Measurements from ENCODE around the gene WHRN. TPM values are rescaled to one million over a fixed set of nuclear protein-coding genes. Genes with fewer than 3 reads are reported as not detected.

Gene WHRN
- total RNA-seq, 4 donors from 2014 or later = 5.4 to 23.6 (median 8.5) TPM

DNA sequence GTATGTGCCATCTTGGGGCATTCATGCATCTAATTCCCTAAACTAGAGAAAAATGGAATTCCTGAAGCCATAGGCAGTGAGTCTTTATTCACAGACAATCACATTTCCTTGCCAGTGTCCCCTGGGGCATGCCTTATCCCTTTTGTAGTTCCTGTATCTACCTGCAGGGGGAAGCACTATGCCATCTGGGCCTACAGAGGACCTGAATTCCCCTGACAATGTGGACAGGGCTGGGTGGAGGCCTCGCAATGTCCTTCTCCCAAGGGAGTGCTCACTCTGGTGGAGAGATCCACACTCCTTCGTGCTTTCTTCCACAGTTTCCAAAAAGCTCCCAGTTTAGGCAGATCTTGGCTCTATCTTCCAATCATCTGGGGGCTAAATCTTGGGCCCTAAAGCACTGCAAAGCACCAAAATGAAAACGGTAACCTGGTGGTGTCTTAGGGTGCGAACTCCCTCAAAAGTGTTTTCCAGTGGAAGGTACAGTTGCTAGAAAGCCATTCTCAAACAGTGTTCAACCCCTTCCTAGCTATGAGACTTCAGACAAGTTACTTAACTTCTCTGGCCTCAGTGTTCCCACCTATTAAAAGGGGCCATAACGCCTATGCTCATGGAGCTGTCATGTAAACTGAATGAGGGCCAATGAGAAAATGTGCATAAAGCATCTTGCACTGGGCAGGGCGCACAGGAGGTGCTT, 17.5 kb downstream of the WHRN start:
- Histone ChIP-seq H3K4me1 (peaks cover 0 to 3% (median 0%) of the 10 kb centered on the region in 4 donors), H3K27ac (no peak overlapping the region), H3K27me3 (no peaks in the 10 kb centered on the region), H3K4me3 (no peak overlapping the region), H3K36me3 (no peaks in the 10 kb centered on the region), H3K9me3 (no peaks in the 10 kb centered on the region)
- TF ChIP-seq POLR2AphosphoS5 (IDR thresholded peaks at IDR 0.05) (no peak), POLR2A (IDR thresholded peaks at IDR 0.05) (no peak)
- TF ChIP-seq, protein P1, sequence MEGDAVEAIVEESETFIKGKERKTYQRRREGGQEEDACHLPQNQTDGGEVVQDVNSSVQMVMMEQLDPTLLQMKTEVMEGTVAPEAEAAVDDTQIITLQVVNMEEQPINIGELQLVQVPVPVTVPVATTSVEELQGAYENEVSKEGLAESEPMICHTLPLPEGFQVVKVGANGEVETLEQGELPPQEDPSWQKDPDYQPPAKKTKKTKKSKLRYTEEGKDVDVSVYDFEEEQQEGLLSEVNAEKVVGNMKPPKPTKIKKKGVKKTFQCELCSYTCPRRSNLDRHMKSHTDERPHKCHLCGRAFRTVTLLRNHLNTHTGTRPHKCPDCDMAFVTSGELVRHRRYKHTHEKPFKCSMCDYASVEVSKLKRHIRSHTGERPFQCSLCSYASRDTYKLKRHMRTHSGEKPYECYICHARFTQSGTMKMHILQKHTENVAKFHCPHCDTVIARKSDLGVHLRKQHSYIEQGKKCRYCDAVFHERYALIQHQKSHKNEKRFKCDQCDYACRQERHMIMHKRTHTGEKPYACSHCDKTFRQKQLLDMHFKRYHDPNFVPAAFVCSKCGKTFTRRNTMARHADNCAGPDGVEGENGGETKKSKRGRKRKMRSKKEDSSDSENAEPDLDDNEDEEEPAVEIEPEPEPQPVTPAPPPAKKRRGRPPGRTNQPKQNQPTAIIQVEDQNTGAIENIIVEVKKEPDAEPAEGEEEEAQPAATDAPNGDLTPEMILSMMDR (IDR thresholded peaks at IDR 0.05) = peak; percentile 85 to 93 (median 90)
- in situ Hi-C loops (cut with MboI; ENCODE audit: low pct_ligation_motif_present in 1 of 4, low pct_unique_long_range_greater_than_20kb in 1 of 4, low sequenced_read_pairs in 3 of 4) = loop anchor here in 3 of 4 donors (5.0 to 25.0 kb wide), 3 partner anchors 165 to 175 kb away; partner anchors contain the start of gene TEX53 (in 2 of the 3)
- WGBS, 2 donors (ENCODE audit: low coverage in 1 of 2) = 65 to 83% methylated on average over 5 to 6 of the region's 6 CpGs
- peak; percentile 73 for DNase-seq
- intact Hi-C loops (cut with DNase I; ENCODE audit: low total_unique reads) = loop anchor here (10.0 kb wide), 2 partner anchors 83 to 167 kb away; partner anchors contain the start of gene TEX53

DNA sequence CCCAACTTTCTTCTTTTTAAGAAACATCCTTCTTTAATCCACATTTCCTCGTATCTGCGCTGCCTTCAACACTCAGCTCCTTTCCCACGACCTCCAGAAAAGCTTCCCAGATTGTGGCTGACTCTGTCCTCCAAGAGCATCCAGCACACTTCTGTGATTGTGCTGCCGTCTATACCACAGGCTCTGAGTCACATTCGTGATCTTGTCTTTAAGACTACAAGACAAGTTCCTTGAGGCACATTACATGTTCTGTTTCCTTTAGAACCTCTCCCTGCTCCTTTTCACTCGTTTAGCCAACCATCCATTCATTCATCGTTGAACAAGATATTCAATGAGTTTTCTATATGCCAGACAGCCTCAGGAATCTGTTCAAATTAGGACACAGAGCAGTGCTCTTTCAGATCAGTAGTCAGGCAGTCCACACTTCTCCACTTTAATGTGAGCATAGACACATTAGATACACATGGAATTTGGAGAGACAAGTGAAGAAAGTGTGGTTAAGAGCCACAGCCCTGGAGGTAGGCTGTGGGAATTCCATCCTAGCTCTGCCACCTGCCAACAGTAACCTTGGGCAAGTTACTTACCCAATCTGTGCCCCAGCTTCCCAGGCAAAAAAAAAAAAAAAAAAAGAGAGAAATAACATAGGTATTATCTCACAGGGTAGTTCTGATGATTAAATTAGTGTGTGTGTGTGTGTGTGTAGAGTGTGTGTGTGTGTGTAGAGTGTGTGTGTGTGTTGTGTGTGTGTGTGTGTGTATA, 18.9 kb downstream of the WHRN start:
- no peak for DNase-seq
- H3K9me3 ChIP-seq = no peaks in the 10 kb centered on the region
- WGBS, 2 donors (ENCODE audit: low coverage in 1 of 2) = 76 to 87% methylated on average over 6 to 7 of the region's 7 CpGs
- in situ Hi-C loops (cut with MboI; ENCODE audit: low pct_ligation_motif_present in 1 of 4, low pct_unique_long_range_greater_than_20kb in 1 of 4, low sequenced_read_pairs in 3 of 4) (loop anchor here in 3 of 4 donors (5.0 to 25.0 kb wide), 3 partner anchors 166 to 176 kb away; partner anchors contain the start of gene TEX53 (in 2 of the 3)), intact Hi-C loops (cut with DNase I; ENCODE audit: low total_unique reads) (loop anchor here (10.0 kb wide), 2 partner anchors 82 to 168 kb away; partner anchors contain the start of gene TEX53)
- peaks cover 0 to 3% (median 0%) of the 10 kb centered on the region in 4 donors for H3K4me1 ChIP-seq
- no peaks in the 10 kb centered on the region for H3K27me3 ChIP-seq
- no peaks in the 10 kb centered on the region for H3K36me3 ChIP-seq
- TF ChIP-seq, protein P1 (IDR thresholded peaks at IDR 0.05) = no peak
- TF ChIP-seq POLR2A (IDR thresholded peaks at IDR 0.05) (no peak), POLR2AphosphoS5 (IDR thresholded peaks at IDR 0.05) (no peak), EP300 (IDR thresholded peaks at IDR 0.05; ENCODE audit: low read depth) (no peak)
- no peak overlapping the region for H3K27ac ChIP-seq
- no peak overlapping the region for H3K4me3 ChIP-seq

DNA sequence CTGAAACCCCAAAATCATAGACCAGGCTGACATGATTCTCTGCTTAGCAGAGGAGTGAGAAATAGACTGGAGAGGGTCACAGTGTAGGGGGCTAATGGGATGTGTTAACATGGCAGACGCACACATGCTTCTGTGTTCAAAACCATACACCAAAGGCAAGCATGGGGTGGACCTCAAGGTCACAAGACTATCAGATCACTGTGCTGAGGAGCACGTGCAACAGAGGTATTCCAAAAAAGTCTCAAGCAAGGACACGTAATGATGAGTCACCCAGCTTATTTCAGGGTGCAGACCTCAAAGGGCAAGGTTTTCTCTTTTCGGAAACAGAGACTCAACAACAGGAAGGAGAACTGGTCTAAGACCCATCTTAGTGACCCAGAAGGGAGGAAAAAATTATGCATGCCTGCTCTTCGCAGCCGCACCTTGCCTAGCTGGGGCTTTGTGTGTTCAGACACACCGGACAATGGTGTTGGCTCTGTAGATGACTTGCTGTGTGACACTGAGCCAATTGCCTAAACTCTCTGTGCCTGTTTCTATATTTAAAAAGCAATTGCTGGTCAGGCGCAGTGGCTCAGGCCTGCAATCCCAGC, 20.3 kb downstream of the WHRN start:
- Histone ChIP-seq H3K4me3 (no peak overlapping the region), H3K27ac (no peak overlapping the region), H3K36me3 (no peaks in the 10 kb centered on the region), H3K9me3 (no peaks in the 10 kb centered on the region), H3K27me3 (no peaks in the 10 kb centered on the region), H3K4me1 (peaks cover 0 to 3% (median 0%) of the 10 kb centered on the region in 4 donors)
- TF ChIP-seq, protein P1 (IDR thresholded peaks at IDR 0.05) = no peak
- TF ChIP-seq POLR2AphosphoS5 (IDR thresholded peaks at IDR 0.05) = no peak
- intact Hi-C loops (cut with DNase I; ENCODE audit: low total_unique reads) = loop anchor here (10.0 kb wide), 2 partner anchors 80 to 170 kb away; partner anchors contain the start of gene TEX53
- in situ Hi-C loops (cut with MboI; ENCODE audit: low pct_ligation_motif_present in 1 of 4, low pct_unique_long_range_greater_than_20kb in 1 of 4, low sequenced_read_pairs in 3 of 4) = loop anchor here in 3 of 4 donors (5.0 to 25.0 kb wide), 3 partner anchors 167 to 177 kb away; partner anchors contain the start of gene TEX53 (in 2 of the 3)
- WGBS, 2 donors (ENCODE audit: low coverage in 1 of 2) = 91% methylated on average over 8 of the region's 8 CpGs; no CpG with 5 or more reads in 1 of the 2 donors
- no peak for DNase-seq

Data from transverse colon (tissue), 4 donors.